Skin epidermis (tissue), 12 donors: ENCODE measurements around the gene PRKD2.
"Not testable (repeated sequence)": the region's sequence is repeated elsewhere in the genome, so short reads cannot be mapped to it uniquely, and the experiment has no call there.

ENCODE experiments used
- H3K27ac ChIP-seq, 21 experiments: fragments of 200-600 bp; sonication (generic) in 11 of 21; one replicate each; pipeline ENCODE4 v1.5.0; 2020; ENCODE audit warnings: mild to moderate bottlenecking in 3 of 21, inconsistent platforms in 2 of 21, moderate library complexity in 2 of 21
- H3K4me3 ChIP-seq, 7 experiments: fragments of 200-600 bp; sonication (generic) in 2 of 7; one replicate each; pipeline ENCODE4 v1.5.0; 2020; ENCODE audit warnings: inconsistent platforms in 2 of 7, mild to moderate bottlenecking in 2 of 7, moderate library complexity in 1 of 7

The PRKD2 gene

DNA sequence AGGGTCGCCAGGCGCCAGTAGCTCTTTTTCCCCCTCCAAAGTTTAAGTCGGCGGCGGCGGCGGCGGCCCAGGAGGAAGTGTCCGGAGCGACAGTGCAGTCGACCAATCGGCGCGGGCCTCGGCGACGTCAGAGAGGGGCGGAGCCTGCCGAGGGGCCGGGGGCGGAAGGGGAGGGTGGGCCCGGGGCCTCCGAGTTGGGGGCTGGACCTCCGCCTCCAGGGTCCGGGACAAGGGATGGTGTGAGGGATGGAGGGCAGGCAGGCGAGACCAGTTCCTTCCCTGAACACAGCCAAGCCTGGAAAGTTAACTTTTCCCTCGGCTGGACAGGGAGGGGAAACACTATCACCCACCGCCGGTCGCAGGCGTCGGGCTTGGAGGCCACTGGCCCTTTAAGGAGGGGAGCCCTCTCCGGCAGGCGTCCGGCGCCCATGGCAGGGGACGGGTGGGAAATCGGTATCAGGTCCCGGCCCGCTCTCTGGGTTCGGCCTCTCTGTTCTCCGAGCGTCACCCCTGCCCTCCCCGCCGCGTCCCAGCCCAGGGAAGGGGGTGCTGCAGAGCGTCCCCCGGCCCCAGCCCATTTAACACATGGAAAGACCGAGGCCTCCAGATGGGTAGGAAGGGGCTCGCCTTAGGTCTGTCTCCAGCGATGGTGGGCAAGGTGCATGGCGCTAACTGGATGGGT lies at the start of gene PRKD2:
Gene PRKD2 (minus strand): TSS at position 81 of the 682 bp plus-strand sequence. CDS start 744 bp downstream, outside the sequence.
- Histone ChIP-seq H3K27ac (peak within 1 kb of the TSS; percentile 64 to 97 (median 91)), H3K4me3 (peak within 1 kb of the TSS; percentile 67 to 93 (median 85))

DNA sequence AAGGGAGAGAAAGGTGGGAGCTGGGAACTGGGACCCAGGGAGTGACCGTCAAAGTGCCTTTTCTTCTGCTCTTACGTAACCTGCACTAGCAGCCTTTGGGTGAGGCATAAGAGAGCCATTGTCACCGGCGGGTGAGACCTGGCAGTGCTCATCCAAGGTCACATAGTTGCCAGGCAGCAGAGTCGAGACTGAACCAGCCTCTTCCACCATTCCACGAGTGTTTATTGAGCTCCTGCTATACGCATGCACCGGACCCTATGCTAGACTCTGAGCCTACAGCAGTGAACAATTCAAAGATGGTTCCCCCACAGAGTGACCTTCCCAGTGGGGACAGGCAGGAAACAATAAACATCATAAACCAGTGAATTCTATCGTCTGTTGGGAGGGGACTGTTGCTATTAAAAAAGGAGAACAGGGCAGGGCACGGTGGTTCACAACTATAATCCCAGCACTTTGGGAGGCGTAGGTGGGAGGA lies 47.9 kb upstream of the PRKD2 start:
- no peak overlapping the region for H3K4me3 ChIP-seq
- H3K27ac ChIP-seq: peak overlapping the region in 12 of 21 experiments; percentile 23 to 77 (median 50)

DNA sequence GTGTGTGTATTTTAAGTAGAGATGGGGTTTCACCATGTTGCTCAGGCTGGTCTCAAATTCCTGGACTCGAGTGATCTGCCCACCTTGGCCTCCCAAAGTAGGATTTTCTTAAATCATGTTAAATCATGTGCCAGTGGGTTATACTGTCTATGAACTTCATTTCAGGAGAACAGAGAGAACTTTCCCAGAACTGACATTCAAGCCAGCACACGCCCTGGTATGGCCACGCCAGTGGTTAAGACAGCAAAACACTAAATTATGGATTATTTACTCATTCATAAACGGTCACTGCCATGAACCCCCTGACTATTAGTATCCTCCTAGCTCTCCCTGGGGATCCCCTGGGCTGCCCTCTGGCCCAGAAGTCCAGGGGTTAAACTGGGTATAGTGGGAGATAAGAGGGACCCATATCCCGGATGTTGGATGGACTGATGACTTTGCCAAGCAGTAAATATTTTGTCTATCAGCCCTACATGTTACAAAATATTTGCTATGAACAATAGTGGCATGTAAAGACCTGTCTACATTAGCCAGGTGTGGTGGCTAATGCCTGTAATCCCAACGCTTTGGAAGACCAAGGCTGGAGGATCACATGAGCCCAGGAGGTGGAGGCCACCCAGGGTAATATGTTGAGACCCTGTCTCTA lies 45.5 kb upstream of the PRKD2 start:
- H3K27ac ChIP-seq: peak overlapping the region in 15 of 21 experiments; percentile 4 to 78 (median 54)

DNA sequence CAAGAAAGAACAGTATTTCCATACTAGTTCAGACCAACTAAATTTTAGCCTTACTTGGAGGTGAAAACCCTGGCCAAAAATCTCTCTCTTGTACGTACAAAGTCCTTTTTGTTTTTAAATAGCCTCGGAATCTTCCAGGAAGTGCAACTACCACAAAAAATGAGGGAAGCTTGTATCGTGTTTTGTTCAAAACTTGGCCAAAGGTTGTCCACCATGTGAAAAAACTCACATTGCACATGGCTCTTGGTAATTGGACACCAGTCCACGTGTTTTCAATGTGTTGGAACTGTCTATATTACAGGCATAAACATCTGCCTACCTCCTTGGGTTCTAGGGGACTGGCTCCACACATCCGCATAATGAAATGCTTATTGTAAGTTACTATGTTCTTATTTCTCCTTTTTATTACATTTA lies 44.5 kb upstream of the PRKD2 start:
- Histone ChIP-seq H3K27ac (peak overlapping the region in 14 of 21 experiments; percentile 2 to 78 (median 54)), H3K4me3 (no peak overlapping the region)

More for the DNA sequence above, 45.5 kb upstream of the PRKD2 start:
- H3K4me3 ChIP-seq: no peak overlapping the region

DNA sequence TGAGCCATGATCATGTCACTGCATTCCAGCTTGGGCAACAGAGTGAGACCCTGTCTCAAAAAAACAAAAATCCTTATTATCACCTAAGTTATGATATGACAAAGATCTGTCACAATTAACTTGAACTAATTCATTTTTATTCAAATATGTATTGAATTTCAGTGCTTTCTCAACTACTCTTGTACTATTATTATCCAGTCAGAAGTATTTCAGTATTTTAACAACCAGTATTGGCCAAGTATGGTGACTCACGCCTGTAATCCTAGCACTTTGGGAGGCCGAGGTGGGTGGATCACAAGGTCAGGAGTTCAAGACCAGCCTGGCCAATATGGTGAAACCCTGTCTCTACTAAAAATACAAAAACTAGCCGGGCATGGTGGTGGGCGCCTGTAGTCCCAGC lies 44.0 kb upstream of the PRKD2 start:
- not testable (repeated sequence) for H3K4me3 ChIP-seq
- H3K27ac ChIP-seq: peak overlapping the region in 13 of 21 experiments; percentile 2 to 78 (median 54)

DNA sequence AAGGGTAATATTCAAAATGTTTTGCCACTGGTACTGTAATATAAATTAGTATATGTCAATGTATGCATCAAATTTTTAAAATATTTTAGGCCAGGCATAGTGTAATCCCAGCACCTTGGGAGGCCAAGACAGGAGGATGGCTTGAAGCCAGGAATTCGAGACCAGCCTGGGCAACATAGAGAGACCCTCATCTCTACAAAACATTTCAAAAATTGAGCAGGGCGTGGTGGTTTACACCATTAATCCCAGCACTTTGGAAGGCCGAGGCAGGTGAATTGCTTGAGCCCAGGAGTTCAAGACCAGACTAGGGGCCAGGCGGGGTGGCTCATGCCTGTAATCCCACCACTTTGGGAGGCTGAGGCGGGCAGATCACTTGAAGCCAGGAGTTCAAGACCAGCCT lies 43.4 kb upstream of the PRKD2 start:
- peak overlapping the region in 13 of 21 experiments; percentile 18 to 78 (median 54) for H3K27ac ChIP-seq
- H3K4me3 ChIP-seq: no peak overlapping the region

DNA sequence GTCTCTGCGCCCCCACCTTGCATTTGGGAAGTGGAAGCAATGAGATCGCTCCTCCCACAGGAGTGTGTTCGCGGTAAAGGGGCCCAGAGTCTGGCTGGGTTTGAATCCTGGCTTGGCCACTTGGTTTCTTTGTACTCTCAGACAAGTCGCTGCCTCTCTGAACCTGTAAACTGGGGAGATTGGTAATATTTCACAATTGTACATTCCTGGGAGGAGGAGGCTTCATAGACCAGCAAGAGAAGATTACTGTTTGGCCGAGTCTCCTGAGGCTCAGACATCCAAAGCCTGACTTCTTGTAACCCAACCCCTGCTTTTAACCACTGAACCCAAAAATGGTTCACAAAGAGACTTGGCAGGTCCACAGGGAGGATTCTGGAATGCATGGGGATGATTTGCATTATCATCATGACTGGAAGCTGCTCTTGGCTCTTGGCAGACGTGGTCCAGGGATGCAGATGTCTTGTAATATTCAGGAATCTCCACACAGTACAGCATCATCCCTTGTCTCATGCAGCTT lies 43.0 kb upstream of the PRKD2 start:
- peak overlapping the region in 14 of 21 experiments; percentile 14 to 78 (median 42) for H3K27ac ChIP-seq
- no peak overlapping the region for H3K4me3 ChIP-seq

DNA sequence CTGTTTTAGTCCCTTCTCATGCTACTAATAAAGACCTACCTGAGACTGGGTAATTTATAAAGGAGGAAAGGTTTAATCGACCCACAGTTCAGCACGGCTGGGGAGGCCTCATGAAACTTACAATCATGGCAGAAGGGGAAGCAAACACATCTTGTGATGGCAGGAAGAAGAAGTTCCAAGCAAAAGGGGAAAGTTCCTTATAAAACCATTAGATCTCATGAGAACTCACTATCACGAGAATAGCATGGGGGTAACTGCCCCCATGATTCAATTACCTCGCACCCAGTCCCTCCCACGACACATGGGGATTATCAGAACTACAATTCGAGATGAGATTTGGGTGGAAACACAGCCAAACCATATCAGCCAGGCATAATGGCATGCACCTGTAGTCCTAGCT lies 42.3 kb upstream of the PRKD2 start:
- Histone ChIP-seq H3K4me3 (no peak overlapping the region), H3K27ac (peak overlapping the region in 10 of 21 experiments; percentile 16 to 78 (median 42))

DNA sequence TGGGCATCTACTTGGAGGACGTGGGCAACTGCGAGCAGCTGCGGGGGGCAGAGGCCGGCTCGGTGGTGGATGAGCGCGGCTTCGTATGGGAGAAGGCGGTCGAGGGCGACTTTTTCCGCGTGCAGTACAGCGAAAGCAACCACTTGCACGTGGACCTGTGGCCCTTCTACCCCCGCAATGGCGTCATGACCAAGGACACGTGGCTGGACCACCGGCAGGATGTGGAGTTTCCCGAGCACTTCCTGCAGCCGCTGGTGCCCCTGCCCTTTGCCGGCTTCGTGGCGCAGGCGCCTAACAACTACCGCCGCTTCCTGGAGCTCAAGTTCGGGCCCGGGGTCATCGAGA lies 39.6 kb upstream of the PRKD2 start:
- Histone ChIP-seq H3K4me3 (no peak overlapping the region), H3K27ac (no peak overlapping the region)

DNA sequence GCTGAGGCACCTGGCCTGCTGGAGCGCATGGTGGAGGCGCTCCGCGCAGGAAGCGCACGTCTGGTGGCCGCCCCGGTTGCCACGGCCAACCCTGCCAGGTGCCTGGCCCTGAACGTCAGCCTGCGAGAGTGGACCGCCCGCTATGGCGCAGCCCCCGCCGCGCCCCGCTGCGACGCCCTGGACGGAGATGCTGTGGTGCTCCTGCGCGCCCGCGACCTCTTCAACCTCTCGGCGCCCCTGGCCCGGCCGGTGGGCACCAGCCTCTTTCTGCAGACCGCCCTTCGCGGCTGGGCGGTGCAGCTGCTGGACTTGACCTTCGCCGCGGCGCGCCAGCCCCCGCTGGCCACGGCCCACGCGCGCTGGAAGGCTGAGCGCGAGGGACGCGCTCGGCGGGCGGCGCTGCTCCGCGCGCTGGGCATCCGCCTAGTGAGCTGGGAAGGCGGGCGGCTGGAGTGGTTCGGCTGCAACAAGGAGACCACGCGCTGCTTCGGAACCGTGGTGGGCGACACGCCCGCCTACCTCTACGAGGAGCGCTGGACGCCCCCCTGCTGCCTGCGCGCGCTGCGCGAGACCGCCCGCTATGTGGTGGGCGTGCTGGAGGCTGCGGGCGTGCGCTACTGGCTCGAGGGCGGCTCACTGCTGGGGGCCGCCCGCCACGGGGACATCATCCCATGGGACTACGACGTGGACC lies 39.1 kb upstream of the PRKD2 start:
- H3K27ac ChIP-seq: peak overlapping the region in 1 of 21 experiments; percentile 3
- H3K4me3 ChIP-seq: no peak overlapping the region

DNA sequence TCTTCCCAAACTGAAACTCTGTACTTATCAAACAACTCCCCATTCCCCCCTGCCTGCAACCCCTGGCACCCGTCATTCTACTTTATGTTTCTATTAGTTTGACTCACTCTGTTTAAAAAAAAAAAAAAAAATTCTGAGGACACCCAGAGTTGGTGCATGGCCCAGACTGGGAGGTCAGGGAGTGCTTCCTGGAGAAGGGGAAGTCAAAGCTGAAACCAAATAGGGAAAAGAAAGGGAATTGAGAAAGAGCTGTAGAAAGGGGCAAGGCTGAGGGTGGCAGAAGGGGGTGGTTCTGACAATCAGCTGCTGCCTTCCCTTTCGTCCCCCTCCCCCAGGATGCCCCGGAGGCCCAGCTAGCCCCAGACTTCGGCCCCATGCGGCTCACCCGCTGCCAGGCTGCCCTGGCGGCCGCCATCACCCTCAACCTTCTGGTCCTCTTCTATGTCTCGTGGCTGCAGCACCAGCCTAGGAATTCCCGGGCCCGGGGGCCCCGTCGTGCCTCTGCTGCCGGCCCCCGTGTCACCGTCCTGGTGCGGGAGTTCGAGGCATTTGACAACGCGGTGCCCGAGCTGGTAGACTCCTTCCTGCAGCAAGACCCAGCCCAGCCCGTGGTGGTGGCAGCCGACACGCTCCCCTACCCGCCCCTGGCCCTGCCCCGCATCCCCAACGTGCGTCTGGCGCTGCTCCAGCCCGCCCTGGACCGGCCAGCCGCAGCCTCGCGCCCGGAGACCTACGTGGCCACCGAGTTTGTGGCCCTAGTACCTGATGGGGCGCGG lies 38.4 kb upstream of the PRKD2 start:
- Histone ChIP-seq H3K4me3 (no peak overlapping the region), H3K27ac (peak overlapping the region in 3 of 21 experiments; percentile 3 to 30 (median 21))

DNA sequence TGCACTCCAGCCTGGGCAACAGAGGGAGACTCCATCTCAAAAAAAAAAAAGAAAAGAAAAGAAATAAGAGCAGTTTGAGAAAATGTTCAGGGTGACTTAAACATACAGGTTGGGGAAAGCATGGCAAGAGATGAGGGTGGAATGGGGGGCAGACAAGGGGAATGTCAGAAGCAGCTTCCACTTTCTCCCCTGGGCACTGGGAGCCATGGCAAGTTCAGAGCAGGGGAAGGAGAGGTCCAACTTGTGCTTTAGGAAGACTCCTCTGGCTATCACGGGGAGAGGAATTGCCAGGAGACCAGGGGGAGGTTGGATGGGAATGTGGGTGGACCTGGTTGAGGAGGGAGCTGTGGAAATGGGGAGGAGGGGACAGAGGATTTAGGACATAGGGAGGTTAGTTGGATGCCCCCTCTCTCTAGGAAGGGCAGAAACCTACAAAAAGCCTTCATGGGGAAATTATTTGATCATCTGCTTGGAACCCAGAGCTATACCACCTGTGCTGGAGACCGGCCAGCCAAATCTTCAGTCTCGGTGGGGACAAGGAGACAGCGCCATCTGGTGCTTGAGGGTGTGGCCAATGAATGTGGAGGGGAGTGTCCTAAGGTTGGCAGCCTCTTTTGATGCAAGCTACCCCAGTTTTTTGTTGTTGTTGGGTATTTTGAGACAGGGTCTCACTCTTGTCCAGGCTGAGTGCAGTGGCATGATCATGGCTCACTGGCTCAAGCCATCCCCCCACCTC lies 36.7 kb upstream of the PRKD2 start:
- Histone ChIP-seq H3K27ac (no peak overlapping the region), H3K4me3 (no peak overlapping the region)

DNA sequence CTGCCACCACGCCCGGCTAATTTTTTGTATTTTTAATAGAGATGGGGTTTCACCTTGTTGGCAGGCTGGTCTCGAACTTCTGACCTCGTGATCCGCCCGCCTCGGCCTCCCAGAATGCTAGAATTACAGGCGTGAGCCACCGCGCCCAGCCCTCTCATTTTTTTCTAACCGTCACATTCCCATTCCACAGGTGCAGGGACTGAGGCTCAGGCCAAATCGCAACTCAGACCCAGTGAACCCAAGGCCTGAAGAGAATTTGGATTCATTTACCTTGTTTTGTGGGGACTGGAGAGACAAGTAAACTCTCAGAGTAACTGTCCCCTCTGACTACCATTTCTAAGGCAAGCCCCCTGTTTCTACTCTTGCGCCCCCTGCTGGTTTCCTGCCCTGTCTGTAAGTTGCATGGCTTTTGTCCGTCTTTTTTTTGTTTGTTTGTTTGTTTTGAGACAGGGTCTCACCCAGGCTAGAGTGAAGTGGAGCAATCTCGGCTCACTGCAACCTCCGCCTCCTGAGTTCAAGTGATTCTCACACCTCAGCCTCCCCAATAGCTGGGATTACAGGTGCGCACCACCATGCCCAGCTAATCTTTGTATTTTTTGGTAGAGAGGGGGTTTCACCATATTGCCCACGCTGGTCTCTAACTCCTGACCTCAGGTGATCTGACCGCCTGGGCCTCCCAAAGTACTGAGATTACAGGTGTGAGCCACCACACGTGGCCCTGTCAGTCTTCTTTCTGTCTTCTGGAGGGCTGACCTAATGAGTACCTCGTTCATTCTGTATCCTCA lies 31.6 kb upstream of the PRKD2 start:
- Histone ChIP-seq H3K4me3 (no peak overlapping the region), H3K27ac (no peak overlapping the region)

DNA sequence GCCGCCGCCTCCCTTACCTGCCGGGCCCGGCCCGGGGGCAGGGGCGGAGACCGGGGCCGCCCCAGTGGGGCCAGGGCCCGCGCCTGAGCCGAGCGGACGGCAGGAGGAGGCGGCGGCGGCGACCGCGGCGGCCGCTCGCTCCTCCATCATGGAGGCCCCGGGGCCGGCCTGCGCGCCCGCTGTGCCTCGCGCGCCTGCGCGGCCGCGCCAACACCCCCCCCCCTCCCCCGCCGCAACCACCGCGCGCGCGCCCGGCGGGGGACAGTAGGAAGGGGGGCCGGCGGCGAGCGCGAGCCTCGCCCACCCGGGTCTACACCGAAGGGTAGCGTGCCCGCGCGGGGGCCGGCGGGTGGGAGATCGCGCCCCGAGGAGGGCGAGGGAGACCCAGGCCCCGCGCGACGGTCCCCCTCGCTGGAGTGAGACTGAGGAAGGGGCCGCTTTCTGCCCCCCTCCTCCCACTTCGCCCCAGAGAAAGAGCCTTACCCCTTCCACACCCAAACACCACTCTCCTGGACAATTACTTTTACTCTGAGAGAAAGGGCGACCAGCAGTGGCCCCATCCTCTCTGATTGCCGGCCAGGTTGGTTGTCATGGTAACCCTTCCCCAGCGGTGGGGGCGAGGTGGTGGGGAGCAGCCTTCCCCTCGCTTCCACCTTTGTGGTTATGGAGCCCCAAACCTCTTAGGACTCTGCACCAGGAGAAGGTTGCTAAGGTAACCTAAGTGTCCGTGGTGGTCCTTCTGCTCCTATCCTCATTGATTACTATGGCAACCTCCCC lies 29.6 kb upstream of the PRKD2 start, which contains the start of gene STRN4:
Gene STRN4 (minus strand): TSS at position 170 of the 777 bp plus-strand sequence. CDS start 20 bp downstream, at position 150.
- H3K27ac ChIP-seq: peak within 1 kb of the TSS; percentile 85 to 99 (median 96)
- peak within 1 kb of the TSS; percentile 88 to 100 (median 98) for H3K4me3 ChIP-seq

DNA sequence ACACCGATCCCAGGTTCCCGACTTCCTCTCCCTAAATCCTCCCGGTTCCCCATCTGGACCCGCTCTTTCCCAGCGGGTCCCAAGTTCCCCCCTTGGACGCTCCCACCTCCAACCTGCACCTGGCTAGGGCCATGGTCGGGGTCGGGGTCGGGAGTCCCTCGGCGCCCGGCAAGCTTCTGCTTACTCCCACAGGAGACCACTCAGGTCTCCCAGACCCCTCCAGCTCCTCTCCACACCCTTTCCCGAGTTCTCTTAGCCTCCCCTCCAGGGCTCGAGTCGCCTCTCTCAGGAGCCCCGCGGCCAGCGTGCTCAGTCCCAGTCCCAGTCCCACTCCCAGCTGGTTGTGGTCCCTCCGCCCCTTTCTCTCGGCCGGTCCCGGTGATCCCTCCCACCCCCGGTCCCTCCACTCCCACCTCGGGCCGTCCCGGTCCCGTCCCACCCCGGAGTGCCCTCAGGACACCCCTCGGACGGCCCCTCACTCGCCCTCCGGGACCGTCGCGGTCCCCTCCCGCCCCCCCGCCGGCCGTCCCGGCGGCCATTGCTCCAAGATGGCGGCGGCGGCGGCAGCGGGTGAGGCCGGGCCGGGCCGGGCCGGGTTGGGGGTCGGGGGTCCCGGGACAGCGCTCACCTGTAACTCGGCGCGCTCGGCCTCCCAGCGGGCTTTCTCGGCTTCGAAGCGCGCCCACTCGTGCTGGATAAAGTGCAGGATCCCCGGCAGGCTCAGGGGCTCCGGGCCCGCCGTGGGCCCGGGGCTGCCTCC lies 28.8 kb upstream of the PRKD2 start, which contains the start of gene FKRP:
Gene FKRP (plus strand): TSS at position 537 of the 760 bp plus-strand sequence. CDS start 9,394 bp downstream, outside the sequence.
- H3K4me3 ChIP-seq: peak within 1 kb of the TSS; percentile 88 to 100 (median 98)
- peak within 1 kb of the TSS; percentile 85 to 99 (median 96) for H3K27ac ChIP-seq

DNA sequence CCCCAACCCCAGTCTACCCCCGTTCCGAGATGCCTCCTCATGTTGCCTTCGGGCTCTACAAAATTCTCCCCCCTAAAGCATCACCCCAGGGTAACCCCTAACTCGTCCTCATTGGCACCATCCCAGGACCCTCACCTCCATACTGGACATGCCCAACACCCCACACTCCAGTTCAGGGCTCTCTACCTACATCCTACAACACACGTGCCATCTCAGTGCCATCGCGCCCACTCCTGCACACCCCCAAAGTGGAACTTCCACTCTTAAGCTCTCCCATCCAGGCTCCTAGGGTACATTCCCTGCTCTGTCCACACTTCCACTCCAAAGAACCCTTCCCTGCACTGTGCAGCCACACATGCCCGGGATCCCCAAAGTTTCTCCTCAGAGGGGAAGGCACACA lies 28.1 kb upstream of the PRKD2 start:
- Histone ChIP-seq H3K4me3 (peak overlapping the region; percentile 88 to 100 (median 98)), H3K27ac (peak overlapping the region in 16 of 21 experiments; percentile 85 to 99 (median 96))
